Measurements from ENCODE around the gene PPM1G.

Gene PPM1G

GRCh38 chr2:27408601-27409320 lies 630 bp downstream of the PPM1G start:
- DNase-seq = no peak

- no peak for DNase-seq
Measured at GRCh38 chr2:27407798-27408491, 1.4 kb downstream of the PPM1G start.

- DNase-seq = no peak
Measured at GRCh38 chr2:27400348-27401135, 8.8 kb downstream of the PPM1G start.

- DNase-seq = no peak
Measured at GRCh38 chr2:27398962-27399361, 10.4 kb downstream of the PPM1G start.

- DNase-seq = no peak
Measured at GRCh38 chr2:27393225-27393624, 16.2 kb downstream of the PPM1G start.

- DNase-seq = no peak
Measured at GRCh38 chr2:27390822-27391679, 18.3 kb downstream of the PPM1G start.

- no peak for DNase-seq
Measured at GRCh38 chr2:27381577-27382181, 27.7 kb downstream of the PPM1G start.

GRCh38 chr2:27380626-27381545 lies 28.5 kb downstream of the PPM1G start, which contains the start of gene ZNF513:
Gene ZNF513, minus strand, starts transcription at chr2:27380734. Its CDS starts 208 bp downstream, at chr2:27380526.
- DNase-seq = peak; percentile 99

- peak; percentile 81 for DNase-seq
Measured at GRCh38 chr2:27379836-27380625, 29.4 kb downstream of the PPM1G start.

GRCh38 chr2:27379383-27379835 lies 30.0 kb downstream of the PPM1G start:
- DNase-seq = no peak

- no peak for DNase-seq
Measured at GRCh38 chr2:27378809-27379290, 30.5 kb downstream of the PPM1G start.

GRCh38 chr2:27378096-27378808 lies 31.1 kb downstream of the PPM1G start:
- no peak for DNase-seq

GRCh38 chr2:27377618-27378095 lies 31.7 kb downstream of the PPM1G start:
- no peak for DNase-seq

GRCh38 chr2:27376866-27377617 lies 32.3 kb downstream of the PPM1G start:
- no peak for DNase-seq

GRCh38 chr2:27376151-27376865 lies 33.1 kb downstream of the PPM1G start:
- DNase-seq = no peak

- DNase-seq = no peak
Measured at GRCh38 chr2:27375513-27376099, 33.8 kb downstream of the PPM1G start.

- DNase-seq = no peak
Measured at GRCh38 chr2:27373567-27373966, 35.8 kb downstream of the PPM1G start.

Data from midbrain (tissue), 1 donor.